NCI-H2029 (cell line): ENCODE results near the gene INS.

ENCODE experiments used
- DNase-seq: peaks from one replicate; lab custom pipeline; 2025; lab: John Stamatoyannopoulos, UW

Gene INS

DNA sequence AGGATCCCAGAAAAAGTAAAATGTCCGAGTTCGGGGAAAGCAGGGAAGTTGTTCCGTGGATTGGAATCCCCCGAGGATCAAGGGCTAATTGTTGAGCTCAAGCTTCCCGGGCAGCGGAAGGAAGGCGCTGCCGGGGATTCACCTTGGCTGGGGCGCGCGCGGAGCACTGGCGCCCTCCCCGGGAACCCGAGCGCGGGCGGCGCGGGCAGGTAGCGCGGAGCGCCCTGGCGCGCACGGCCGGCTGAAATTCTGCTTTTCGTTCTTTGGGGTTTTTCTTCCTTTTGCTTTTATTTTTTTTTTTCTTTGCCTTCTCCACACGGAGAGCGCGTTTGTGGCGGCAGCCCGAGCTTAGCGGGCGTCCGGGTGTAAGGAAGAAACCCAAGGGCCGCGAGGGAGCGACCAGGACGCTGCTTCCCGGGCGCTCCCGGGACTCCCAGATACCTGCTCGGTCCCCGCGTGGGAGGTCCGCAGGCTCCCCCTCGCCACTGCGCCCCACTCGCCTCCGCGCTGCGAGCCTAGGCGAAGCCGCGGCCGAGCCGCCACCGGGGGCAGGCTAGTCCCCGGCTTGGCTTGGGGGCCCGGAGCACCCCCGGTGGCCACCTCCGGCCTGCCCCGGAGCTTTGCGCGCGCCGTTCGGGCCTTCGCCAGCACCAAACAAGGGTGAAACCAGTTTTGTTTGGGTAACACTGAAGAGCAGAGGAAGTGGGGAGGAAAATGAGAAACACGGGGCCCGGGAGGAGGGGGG is 17.0 kb downstream of the INS start:
- DNase-seq: no peak

DNA sequence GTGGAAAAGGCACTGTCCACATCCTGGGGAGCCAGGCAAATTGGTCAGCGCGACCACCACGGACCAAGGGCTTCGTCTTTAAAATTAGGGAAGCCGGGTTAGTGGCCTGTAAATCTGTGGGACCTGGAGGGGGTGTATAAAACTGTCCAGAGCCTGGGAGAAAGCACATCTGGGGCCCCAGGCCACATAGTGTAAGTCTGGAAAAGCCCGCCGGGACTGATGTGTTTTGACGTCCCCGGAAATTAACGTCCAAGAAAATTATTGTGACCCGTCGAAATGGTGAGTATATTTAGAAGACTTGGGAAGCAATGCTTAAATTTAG is 17.6 kb downstream of the INS start:
- DNase-seq: no peak

DNA sequence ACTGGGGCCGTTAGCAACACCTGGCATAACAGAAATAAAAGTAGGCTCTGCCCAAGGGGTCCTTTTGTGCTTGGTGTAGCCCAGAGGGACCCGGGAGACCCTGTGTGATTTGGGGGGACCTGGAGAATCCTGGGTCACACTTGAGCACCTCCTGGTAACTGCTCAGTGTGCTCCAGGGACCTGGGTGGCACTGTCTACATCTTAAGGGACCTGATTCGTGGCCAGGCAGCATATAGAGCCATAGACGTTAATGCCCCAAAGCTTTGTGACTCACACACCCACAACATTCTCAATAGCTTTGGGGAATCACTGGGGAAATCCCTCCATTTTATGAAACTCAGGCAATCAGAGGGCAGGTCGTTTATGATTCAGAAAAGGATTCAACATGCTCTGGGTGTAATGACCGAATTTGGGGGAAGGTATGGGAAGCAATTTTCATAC is 18.2 kb downstream of the INS start:
- DNase-seq: no peak

DNA sequence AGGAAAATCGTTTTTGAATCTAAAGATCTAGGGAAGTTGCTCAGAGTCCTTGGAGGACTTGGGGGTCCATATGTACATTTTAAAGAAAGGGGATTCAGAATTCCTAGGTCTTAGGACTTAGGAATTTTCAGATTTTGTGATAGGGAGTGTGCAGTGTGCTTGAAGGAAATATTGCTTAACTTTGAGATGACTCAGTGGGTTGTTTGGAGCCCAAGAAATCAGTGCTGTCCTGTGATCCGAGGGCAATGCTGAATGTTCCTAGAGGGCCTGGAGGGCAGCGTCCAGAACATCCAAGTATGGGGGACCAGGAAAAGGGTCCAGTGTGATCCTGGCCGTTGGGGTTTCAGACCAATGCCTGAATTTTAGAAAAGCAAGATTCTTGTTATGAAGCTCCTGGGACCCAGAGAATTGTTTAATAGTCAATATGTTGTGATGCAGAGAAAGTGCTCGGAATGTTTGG is 18.7 kb downstream of the INS start:
- no peak for DNase-seq

DNA sequence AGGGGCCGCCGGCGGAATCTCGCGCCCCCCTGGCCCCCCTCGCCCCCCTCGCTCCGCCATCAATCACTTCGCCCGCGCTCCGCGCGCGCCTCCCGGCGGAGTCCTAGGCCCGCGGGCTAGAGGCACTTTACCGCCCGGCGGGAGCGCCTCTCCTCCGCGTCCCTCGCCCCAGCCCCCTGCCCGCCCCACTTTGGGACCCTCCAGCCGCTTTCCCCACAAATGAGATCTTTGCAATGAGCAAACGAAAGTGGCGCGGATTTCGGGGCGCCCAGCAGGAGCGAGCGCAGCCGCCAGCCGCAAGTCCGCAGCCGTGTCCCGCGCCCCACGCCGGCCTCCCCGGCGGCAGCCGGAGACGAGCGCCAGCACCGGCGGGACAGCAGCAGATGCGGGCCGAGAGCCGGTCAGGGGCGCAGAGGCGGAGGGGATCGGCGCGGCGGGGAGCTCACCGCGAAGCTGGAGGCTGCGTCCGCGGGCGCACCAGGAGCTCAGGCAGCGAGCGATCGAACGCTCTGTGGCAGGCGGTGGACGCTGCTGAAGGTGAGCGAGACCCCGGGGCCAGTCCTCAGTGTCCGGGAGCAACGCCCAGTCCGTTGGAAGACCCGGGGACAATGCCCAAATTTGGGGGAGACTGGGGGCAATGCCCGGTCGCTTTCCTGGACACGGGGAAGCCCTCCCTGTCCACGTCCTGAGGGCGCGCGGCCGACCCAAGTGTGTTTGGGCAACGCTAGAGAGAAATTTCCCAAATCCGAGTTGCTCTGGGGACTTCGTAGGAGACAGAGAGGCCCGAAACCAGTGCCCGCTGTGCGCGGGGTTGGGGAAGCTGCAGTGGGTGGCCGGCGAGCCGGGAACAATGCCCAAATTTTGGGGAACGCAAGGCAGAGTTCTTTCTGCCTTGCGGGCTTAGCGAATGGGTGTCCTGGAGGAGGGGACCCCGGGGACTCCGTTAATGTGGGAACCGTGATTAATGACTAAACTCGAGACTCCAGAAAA is 20.3 kb downstream of the INS start:
- DNase-seq: no peak

DNA sequence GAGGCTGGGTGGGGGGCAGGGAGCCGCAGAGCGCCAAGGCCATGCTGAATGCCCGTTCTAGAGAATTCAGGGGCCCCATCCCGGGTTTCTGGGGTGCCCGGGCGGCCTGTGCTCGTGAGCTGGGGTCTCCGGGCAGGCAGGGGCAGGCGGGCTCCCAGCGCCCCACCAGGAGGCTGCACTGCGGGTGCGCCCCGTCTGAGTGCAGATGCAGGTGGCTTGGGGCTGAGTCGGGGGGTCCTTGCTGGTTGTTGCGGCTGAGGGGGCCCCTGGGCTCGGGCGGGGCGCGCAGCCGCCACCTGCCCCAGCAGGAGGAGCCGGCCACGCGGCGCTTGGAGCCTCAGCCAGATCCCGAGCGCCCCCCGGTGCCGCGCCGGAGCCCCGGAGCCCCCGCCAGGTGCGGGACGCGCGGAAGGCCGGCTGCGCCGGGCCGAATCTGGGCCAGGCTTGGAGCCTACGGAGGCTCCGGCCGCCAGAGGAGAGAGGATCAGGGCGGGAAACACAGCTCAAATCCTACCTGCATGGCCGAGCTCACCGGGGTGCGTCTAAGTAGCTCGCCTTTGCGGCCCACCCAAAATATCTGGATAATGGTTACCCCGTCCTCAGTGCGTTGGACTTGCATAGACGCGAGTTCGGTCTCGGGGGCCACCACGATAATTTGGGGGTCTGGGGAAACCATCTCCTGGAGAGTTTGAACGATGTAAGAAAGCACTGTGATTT is 21.2 kb downstream of the INS start:
- DNase-seq: no peak

DNA sequence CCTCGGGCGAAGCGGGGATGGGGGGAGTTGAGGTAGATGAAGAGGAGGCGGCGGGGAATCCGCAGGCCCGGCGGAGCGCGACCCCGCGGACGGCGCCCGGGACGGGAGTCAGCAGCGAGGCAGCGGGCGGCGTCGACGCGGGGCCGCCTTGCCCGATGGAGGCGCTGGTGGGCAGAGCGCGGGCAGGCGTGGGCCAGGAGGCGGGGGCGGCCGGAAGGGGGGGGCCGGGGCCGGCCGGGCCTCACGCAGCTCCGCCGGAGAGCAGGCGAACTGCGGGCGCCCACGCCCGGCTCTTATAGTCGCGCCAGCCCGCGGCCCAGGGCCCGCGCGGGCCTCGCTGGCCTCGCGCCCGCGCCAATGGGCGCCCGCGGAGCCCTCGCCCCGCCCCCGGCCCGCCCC is 21.9 kb downstream of the INS start, which contains the start of gene IGF2:
Gene IGF2, minus strand, starts transcription at position 267 of the 399 bp plus-strand sequence. CDS start 3,866 bp downstream, outside the sequence.
- no peak for DNase-seq

DNA sequence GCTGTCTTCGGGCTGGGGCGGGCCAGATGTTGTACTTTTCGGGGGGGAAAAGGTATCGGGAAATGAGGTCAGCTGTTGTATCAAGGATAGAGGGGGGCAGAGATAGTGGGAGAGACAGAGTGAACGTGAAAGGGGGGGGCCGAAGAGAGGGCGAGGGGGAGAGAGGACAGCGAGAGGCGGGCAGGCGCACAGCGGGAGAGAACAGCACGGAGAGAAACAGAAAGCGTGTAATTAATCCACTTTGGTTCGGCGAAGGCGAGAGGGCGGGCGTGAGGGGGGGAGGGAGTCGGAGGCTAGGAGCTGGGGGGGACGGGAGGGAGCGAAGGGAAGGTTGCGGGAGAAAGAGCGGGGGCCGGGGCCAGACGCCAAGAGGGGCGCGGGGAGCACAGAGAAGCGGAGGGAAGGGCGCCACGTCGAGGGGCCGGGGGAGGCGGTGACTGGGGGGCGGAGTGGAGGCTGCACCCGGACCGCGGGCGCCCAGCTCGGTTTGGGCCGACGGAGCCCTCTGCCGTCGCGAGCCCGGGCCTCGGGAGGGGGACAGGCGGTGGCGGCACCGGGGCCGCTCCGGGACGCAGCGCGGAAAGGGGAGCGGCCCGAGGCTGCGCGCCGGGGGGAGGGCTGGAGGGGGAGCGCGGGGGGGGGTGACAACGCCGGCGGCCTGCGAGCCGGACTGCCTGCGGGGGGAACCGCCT is 22.4 kb downstream of the INS start:
- no peak for DNase-seq

DNA sequence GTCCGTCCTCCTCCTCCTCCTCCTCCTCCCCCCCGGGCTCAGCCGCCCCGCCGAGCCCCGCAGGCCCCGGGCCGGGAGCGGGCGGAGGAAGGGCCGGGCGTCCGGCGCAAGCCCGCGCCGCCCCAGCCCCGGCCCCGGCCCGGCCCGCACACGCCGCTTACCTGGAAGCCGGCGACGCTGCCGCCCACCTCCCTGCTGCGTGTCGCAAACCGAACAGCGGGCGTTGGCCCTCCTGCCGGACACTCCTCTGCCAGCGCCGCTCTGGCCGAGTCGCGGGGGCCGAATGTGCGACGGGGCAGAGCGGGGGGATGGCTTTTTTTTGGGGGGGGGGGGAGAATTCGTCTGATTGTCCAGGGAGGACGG is 23.0 kb downstream of the INS start:
- no peak for DNase-seq

DNA sequence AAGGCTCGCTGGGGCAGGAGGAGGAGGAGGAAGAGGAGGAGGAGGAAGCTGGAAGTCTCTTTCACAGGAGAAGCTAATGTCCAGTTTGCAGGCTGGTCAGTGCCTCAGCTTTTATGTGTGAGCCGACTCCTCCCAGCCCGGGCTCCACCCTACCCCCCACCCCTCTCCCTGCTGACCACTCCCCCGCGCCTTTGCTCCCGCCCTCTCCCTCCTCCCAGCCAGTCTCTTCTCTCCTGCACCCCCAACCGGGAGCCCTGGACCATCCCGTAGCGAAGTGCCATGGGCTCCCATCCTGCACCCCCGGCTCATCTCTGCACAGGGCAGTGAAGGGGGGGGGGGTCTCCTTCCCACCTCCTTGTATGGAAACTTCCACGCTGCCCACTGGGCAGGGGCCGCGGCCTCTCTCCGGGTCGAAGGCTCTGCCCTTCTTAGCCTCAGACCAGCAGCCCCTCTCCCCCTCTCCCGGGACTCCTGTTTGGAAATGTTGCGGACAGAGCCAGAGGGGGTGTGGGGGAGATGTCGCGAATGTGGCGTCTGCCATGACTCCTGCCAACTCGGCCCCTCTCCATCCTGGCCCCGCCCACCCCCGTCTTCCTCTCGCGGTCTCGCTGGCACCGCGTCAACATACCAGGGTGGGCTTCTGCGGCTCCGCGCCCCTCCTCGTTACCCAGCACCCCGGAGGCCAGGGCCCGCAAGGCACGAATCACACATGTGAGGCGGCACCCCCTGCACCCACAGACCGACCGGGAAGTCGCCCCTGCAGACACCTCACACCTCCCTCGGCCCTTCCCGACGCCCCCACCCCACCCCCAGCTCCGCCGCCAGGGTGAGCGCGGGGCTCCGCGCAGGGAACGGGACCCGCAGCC is 23.6 kb downstream of the INS start:
- no peak for DNase-seq

DNA sequence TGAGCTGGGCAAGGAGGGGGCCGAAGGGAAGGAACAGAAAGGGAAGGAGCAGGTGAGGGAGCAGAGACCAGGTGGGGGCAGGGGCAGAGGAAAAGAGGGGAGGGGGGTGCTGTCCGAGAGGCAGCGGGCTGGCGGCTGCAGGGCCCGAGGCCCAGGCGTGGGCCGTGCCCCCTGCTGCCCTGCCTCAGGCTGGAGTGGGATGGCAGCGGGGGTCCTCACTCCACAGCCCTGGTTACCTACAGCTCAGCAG is 24.1 kb downstream of the INS start:
- no peak for DNase-seq

DNA sequence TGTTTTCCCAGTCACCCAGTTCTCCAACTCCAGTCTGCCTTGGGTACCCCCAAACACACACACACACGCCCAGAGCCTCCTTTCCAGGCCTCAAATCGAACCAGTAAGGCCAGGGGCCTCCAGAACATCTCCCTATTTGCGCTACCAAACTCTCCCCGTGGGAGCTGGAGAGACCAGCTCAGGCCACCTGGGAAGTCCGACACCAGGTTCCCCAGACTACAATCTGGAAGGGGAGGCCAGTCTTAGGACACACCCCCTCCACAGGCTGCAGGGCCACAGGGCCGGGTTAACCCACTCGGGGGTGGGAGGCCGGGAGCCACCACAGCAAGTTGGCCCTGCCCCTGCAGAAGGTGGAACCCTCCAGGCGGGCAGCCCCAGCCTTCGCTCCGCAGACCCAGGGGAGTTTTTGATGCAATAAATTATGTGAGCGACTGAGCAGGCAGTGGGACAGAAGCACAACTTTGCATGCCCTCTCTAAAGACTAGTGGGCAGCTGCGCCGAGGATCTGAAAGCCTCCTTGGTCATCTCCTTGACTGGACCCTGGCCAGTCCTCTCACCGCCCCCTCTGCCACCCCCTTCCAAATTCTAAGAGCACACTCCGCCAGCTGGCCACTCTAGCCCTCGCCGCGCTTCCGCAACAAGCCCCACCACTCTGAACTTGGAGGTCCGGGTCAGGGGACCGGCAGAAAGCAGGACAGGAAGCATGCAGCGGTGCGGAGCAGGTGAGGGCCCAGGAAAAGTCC is 24.6 kb downstream of the INS start:
- DNase-seq: no peak

DNA sequence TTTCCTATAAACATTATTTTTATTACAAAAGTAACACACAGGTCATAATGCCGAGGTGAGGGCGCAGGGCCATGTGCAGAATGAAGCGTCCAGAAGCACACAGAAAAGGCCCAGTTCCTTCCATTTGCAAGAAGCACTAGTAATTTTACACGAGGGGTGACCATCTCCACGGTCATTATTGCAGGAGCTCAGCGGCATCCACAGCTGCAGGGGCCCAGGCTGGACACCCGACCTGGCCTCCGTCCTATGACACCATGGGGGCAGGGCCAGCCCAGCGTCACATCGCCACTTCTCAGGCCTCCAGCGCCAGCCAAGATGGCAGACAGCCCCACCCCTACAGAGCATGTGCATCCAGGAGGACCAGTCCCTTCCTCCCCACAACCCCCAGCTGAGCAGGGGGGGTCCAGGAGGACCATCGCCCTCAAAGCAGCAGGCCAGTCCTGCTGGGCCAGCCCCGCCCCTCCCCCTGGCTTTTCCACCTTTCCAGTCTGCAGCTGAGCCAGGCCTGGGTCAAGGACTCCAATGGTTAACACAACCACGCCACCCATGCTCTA is 25.3 kb downstream of the INS start:
- DNase-seq: no peak

DNA sequence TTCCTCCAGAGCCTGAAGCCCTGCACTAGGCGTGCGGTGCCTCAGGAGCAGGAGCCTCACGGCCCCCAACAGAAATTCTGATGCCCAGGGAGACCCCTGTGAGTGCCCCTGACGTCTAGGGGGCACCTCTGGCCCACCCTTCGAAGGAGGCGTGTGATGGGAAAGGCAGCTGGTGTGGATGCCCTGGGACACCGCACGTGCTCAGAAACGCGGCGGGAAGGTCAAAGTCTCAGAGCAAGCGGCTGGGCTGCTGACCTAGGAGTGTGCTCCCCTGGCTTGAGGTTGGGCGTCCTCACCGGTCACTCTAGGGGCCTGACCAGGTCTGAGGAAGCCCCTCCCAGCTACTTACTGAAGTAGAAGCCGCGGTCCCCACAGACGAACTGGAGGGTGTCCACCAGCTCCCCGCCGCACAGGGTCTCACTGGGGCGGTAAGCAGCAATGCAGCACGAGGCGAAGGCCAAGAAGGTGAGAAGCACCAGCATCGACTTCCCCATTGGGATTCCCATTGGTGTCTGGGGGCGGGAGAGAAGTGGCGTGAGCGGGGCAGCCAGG is 25.9 kb downstream of the INS start:
- DNase-seq: no peak

DNA sequence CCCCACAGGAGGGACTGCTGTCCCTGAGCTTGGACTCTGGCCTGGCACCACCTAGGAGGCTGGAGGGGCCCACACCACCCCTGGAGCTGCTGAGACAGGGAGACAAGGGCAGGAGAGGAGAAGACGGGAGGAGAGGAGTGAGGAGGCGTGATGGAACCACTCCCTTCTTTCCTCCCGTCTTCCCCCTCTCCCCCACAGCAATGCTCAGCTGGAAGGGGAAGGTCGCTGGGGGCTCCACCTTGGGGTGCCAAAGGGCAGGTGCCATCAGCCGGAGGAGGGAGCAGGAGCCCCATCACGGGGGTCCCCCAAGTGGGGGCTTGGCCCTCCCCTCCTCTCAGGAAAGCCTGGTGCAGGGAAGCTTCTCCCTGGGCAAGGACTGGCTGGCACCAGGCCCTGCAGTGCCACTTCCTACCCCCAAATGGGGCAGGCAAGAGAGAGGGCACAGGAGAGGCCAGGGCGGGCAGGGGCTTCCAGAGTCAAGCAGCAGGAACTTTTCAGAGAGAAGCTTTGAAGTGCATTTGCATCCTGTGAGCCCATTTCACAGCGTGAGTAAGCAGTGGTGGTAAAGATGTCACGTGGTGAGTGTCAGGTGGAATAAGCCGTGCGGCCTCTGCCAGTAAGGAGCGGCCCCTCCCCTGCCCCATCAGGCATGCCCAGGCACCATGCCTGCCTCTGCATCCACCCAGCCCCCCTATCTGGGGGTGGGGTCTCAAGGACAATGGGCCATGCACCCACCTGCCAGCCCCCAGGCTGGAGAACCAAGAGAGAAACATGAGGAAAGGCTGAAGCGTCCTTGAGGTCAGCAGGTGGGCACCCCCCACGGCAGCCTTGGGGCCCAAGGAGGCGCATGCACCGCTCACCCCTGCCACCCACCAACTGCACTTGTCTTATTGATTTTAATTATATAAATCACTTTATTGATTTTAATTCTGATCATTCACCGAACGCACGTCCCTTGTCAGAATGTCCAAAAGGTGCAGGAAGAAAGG is 26.7 kb downstream of the INS start:
- DNase-seq: no peak

DNA sequence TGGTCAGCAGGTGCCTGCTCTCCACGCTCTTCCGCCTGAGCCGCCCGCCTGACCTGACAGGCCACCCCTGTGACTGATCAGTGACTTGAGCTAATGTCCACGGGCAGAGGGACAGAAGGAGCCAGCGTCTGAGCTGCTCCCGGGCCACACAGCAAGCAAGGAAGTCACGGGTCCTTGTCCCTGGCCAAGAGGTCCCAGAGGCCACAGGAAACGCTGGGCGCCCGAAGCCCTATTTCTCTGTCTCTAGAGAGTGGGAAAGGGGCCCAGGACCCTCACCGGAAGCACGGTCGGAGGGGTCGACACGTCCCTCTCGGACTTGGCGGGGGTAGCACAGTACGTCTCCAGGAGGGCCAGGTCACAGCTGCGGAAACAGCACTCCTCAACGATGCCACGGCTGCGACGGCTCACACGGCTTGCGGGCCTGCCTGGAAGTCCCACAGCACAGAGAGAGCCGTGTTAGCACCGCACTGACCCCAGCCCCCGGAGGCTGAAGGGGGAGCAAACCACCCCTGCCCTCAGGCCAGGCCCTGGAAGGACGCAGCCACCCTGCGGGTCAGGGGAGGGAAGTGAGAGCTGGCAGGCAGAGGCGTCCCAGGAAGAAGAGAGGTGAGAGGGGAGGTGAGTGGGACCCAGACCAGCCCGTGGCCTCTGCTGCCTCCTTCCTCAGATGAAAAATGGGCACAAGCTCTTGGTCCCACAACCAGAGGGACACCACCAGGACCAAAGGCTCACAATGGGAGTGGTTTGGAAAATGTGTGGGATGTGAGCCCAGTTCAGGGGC is 27.6 kb downstream of the INS start:
- DNase-seq: no peak

DNA sequence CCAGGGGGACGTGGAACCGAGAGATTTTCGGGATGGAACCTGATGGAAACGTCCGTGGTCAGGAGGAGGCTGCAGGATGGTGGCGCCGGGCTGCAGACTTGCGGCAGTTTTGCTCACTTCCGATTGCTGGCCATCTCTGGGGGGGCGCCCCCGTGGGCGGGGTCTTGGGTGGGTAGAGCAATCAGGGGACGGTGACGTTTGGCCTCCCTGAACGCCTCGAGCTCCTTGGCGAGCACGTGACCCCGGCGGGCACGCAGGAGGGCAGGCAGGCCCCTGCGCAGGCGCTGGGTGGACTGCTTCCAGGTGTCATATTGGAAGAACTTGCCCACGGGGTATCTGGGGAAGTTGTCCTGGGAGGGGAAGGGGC is 28.2 kb downstream of the INS start:
- DNase-seq: no peak

DNA sequence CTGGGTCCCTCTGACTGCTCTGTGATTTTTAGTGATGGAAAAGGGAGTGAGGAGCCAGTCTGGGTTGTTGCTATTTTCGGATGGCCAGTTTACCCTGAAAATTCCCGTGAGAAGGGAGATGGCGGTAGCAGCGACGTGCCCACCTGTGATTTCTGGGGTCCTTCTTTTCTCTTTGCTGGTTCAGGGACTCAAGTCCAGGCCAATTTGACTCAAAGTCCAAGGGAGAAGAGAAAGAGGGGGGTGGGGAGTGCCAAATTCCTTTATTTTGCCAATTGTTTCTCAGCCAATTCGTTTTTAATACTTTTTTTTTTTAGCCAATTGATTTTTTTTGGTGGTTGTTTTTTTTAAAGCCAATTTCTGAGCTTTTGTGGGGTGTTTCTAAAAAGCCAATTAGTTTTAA is 28.8 kb downstream of the INS start:
- no peak for DNase-seq
